ENCODE data around the gene SORL1-AS1.

GRCh38 chr11:121421149-121421901 is 31.4 kb downstream of the SORL1-AS1 start:
- no peak for TF ChIP-seq POLR2AphosphoS5 (IDR thresholded peaks at IDR 0.05; ENCODE audit: borderline replicate concordance, low read depth, low read length)
- TF ChIP-seq EZH2 (IDR thresholded peaks at IDR 0.05), result no peak
- no peak for TF ChIP-seq FOXP2 (optimal IDR thresholded peaks at IDR 0.05; ENCODE audit: control extremely low read depth, extremely low read length, insufficient read depth)

All from SK-N-MC (cell line).